ENCODE results near the gene C3orf85. TPM values are rescaled to one million over a fixed set of nuclear protein-coding genes. Genes with fewer than 3 reads are reported as not detected.

Gene C3orf85
- total RNA-seq, 2 experiments from 2014 or later: not detected

DNA sequence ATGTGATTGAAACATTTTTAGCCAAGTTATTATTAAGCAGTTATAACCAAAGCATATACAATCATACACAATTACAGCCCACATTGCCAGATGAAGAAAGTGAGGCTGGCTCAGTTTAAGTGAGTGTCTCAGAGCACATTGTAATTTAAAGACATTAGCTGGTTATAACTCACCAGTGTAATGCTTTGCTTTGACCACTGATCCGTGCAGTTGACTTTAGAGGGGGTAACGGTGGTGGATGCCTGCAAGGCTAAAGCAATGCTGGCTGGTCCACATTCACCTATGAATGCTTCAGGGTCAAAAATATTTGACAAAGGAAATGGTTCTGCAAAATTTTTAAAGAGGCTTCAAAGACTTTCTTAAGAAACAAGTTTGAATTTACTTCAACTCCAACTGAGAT is 1.2 kb downstream of the C3orf85 start:
- Histone ChIP-seq H3K4me3 (ENCODE audit: low read length) (no peak overlapping the region), H3K27ac (ENCODE audit: low read depth in 1 of 2, low read length in 2 of 2) (no peak overlapping the region), H3K36me3 (ENCODE audit: insufficient read depth, low read length) (no peaks in the 10 kb centered on the region), H3K9me3 (ENCODE audit: control insufficient read depth in 1 of 2, insufficient read depth in 1 of 2, low read length in 2 of 2) (no peaks in the 10 kb centered on the region), H3K27me3 (ENCODE audit: control insufficient read depth in 1 of 2, insufficient read depth in 2 of 2, low read length in 2 of 2) (no peaks in the 10 kb centered on the region), H3K4me1 (ENCODE audit: insufficient read depth, low read length) (no peaks in the 10 kb centered on the region)
- CTCF ChIA-PET: no interaction called here
- intact Hi-C loops (cut with DNase I, micrococcal nuclease): no loop called here
- H3K27ac Mint-ChIP-seq: no peak overlapping the region
- peaks cover 4% of the 10 kb centered on the region for H3K27me3 Mint-ChIP-seq
- no peak overlapping the region for H3K4me3 Mint-ChIP-seq
- TF ChIP-seq, protein P1, sequence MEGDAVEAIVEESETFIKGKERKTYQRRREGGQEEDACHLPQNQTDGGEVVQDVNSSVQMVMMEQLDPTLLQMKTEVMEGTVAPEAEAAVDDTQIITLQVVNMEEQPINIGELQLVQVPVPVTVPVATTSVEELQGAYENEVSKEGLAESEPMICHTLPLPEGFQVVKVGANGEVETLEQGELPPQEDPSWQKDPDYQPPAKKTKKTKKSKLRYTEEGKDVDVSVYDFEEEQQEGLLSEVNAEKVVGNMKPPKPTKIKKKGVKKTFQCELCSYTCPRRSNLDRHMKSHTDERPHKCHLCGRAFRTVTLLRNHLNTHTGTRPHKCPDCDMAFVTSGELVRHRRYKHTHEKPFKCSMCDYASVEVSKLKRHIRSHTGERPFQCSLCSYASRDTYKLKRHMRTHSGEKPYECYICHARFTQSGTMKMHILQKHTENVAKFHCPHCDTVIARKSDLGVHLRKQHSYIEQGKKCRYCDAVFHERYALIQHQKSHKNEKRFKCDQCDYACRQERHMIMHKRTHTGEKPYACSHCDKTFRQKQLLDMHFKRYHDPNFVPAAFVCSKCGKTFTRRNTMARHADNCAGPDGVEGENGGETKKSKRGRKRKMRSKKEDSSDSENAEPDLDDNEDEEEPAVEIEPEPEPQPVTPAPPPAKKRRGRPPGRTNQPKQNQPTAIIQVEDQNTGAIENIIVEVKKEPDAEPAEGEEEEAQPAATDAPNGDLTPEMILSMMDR (IDR thresholded peaks at IDR 0.05): no peak
- POLR2A ChIA-PET: no interaction called here
- DNase-seq: no peak
- H3K4me1 Mint-ChIP-seq (ENCODE audit: low read depth): no peaks in the 10 kb centered on the region
- no peaks in the 10 kb centered on the region for H3K9me3 Mint-ChIP-seq
- no peaks in the 10 kb centered on the region for H3K36me3 Mint-ChIP-seq (ENCODE audit: low read depth)
- no peak for ATAC-seq (ENCODE audit: poor library complexity)

DNA sequence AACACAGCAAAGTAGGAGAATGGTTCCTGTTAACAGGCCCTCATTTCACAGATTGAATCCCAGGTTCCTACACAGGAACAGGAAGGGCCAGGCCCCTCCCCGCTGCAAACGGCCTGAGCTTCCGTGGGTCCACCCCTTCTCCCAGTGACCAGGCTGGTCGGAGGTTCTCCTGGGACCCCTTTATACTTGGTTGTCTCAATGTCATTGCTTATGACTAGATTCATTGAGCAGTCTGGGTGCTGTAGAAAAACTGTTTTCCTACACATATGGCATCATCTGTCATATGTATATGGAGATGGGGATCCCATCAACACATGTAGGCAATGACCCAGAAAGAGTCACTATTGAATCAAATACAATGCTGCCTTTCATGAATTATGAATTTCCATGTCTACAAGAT is 3.8 kb downstream of the C3orf85 start:
- Mint-ChIP-seq H3K27ac (no peak overlapping the region), H3K4me3 (no peak overlapping the region), H3K4me1 (ENCODE audit: low read depth) (no peaks in the 10 kb centered on the region), H3K9me3 (no peaks in the 10 kb centered on the region), H3K27me3 (peaks cover 5% of the 10 kb centered on the region), H3K36me3 (ENCODE audit: low read depth) (no peaks in the 10 kb centered on the region)
- Histone ChIP-seq H3K9me3 (ENCODE audit: control insufficient read depth in 1 of 2, insufficient read depth in 1 of 2, low read length in 2 of 2) (no peaks in the 10 kb centered on the region), H3K27ac (ENCODE audit: low read depth in 1 of 2, low read length in 2 of 2) (no peak overlapping the region), H3K4me3 (ENCODE audit: low read length) (no peak overlapping the region), H3K36me3 (ENCODE audit: insufficient read depth, low read length) (no peaks in the 10 kb centered on the region), H3K27me3 (ENCODE audit: control insufficient read depth in 1 of 2, insufficient read depth in 2 of 2, low read length in 2 of 2) (no peaks in the 10 kb centered on the region), H3K4me1 (ENCODE audit: insufficient read depth, low read length) (no peaks in the 10 kb centered on the region)
- TF ChIP-seq, protein P1 (IDR thresholded peaks at IDR 0.05): no peak
- no peak for DNase-seq
- intact Hi-C loops (cut with DNase I, micrococcal nuclease): no loop called here
- POLR2A ChIA-PET: no interaction called here
- no peak for ATAC-seq (ENCODE audit: poor library complexity)
- CTCF ChIA-PET: no interaction called here

DNA sequence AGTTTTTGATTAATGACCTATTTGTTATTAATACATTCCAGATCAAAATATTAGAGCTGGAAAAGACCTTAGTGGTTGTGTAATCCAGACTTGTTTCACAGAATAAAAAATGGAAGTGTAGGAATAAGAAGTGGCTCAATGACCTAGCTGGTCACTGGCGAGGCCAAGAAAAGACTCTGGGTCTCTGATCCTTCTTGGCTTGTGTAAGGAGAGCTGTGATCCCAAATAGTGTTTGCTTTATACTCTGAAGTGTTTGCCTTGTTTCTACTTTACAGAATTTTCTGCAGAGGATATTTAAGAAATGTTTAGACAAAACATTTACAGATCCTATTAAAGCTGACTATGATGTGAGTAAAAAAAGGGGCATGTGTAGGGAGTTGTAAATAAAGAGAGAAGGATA is 7.1 kb downstream of the C3orf85 start:
- H3K27me3 Mint-ChIP-seq: peaks cover 5% of the 10 kb centered on the region
- Histone ChIP-seq H3K36me3 (ENCODE audit: insufficient read depth, low read length) (no peaks in the 10 kb centered on the region), H3K27me3 (ENCODE audit: control insufficient read depth in 1 of 2, insufficient read depth in 2 of 2, low read length in 2 of 2) (no peaks in the 10 kb centered on the region), H3K9me3 (ENCODE audit: control insufficient read depth in 1 of 2, insufficient read depth in 1 of 2, low read length in 2 of 2) (peaks cover 0 to 4% of the 10 kb centered on the region in 2 experiments), H3K4me1 (ENCODE audit: insufficient read depth, low read length) (no peaks in the 10 kb centered on the region), H3K4me3 (ENCODE audit: low read length) (no peak overlapping the region), H3K27ac (ENCODE audit: low read depth in 1 of 2, low read length in 2 of 2) (no peak overlapping the region)
- ChIA-PET POLR2A (no interaction called here), CTCF (no interaction called here)
- intact Hi-C loops (cut with DNase I, micrococcal nuclease): no loop called here
- TF ChIP-seq, protein P1 (IDR thresholded peaks at IDR 0.05): no peak
- no peak for DNase-seq
- H3K27ac Mint-ChIP-seq: no peak overlapping the region
- no peak for ATAC-seq (ENCODE audit: poor library complexity)
- no peaks in the 10 kb centered on the region for H3K9me3 Mint-ChIP-seq
- H3K4me1 Mint-ChIP-seq (ENCODE audit: low read depth): no peaks in the 10 kb centered on the region
- H3K36me3 Mint-ChIP-seq (ENCODE audit: low read depth): no peaks in the 10 kb centered on the region
- no peak overlapping the region for H3K4me3 Mint-ChIP-seq
